Caco-2 (cell line): ENCODE data around the gene KRT37. TPM values are rescaled to one million over a fixed set of nuclear protein-coding genes. Genes with fewer than 3 reads are reported as not detected.
"Not testable (repeated sequence)": the region's sequence is repeated elsewhere in the genome, so short reads cannot be mapped to it uniquely, and the experiment has no call there.

Experiments
- BruUV-seq: library from RNA; stranded (reverse); fragments of 400-500 nt; replicated peaks from 2 replicates; lab custom pipeline; 2021; lab: Mats Ljungman, UMichigan
- CTCF ChIA-PET: fragments of 300-600 bp; sonication (Branson Sonifier 250); formaldehyde crosslinking; loops from one replicate; lab custom pipeline; 2022; ENCODE audit warnings: antibody characterized with exemption; lab: Charles Lee
- POLR2A ChIA-PET: fragments of 300-600 bp; sonication (Branson Sonifier 250); formaldehyde crosslinking; loops from one replicate; lab custom pipeline; 2022; ENCODE audit warnings: antibody characterized with exemption; lab: Charles Lee
- DNase-seq, 2 experiments: peaks; one replicate each; pipeline versions ENCODE4 v3.0.0 to v3.0.0-alpha.2; 2020 to 2022
- H3K27me3 ChIP-seq: replicated peaks from 2 replicates; pipeline ENCODE4 v1.6.0; 2011; ENCODE audit warnings: low read length; ENCODE audit not compliant: control insufficient read depth, insufficient read depth
- H3K36me3 ChIP-seq: 2 replicates; pipeline ENCODE4 v1.5.1; 2011; ENCODE audit warnings: low read length; ENCODE audit not compliant: control insufficient read depth, insufficient read depth
- H3K4me1 ChIP-seq: fragments of 250-450 bp; sonication (Bioruptor Pico); 2 replicates; pipeline ENCODE4 v1.5.1; 2020; ENCODE audit warnings: mild to moderate bottlenecking
- H3K4me3 ChIP-seq: 2 replicates; pipeline ENCODE4 v1.5.1; 2011; ENCODE audit warnings: low read depth, mild to moderate bottlenecking, control low read depth, low read length
- H3K9me3 ChIP-seq: fragments of 250-450 bp; sonication (Bioruptor Pico); 2 replicates; pipeline ENCODE4 v1.5.1; 2020; ENCODE audit warnings: mild to moderate bottlenecking, moderate library complexity
- H3K27ac Mint-ChIP-seq: one replicate; pipeline ENCODE4 v1.8.0; 2022; ENCODE audit warnings: mixed read lengths; ENCODE audit not compliant: unreplicated experiment
- H3K27me3 Mint-ChIP-seq: one replicate; pipeline ENCODE4 v1.8.0; 2022; ENCODE audit warnings: mixed read lengths; ENCODE audit not compliant: insufficient read depth, unreplicated experiment
- H3K36me3 Mint-ChIP-seq: one replicate; pipeline ENCODE4 v1.8.0; 2022; ENCODE audit warnings: mild to moderate bottlenecking, mixed read lengths; ENCODE audit not compliant: insufficient read depth, unreplicated experiment
- H3K4me1 Mint-ChIP-seq: one replicate; pipeline ENCODE4 v1.8.0; 2022; ENCODE audit warnings: low read depth, mixed read lengths; ENCODE audit not compliant: unreplicated experiment
- H3K4me3 Mint-ChIP-seq: one replicate; pipeline ENCODE4 v1.8.0; 2022; ENCODE audit warnings: mild to moderate bottlenecking, moderate library complexity, mixed read lengths; ENCODE audit not compliant: unreplicated experiment
- H3K9me3 Mint-ChIP-seq: one replicate; pipeline ENCODE4 v1.8.0; 2022; ENCODE audit warnings: mixed read lengths; ENCODE audit not compliant: unreplicated experiment
- intact Hi-C: fragments of 100-400 bp; cut with micrococcal nuclease; formaldehyde crosslinking; loops from one replicate; pipeline ENCODE4 v1.10.0; 2022; ENCODE audit not compliant: unreplicated experiment
- total RNA-seq: library from RNA; stranded (reverse); gene quantifications from 2 replicates; pipeline ENCODE4 v1.2.3, GENCODE V29; 2022
- TF ChIP-seq, protein P1 (sequence below), 2 experiments: fragments of 200-600 bp in 1 of 2; IDR thresholded peaks; 1 replicate in 1 of 2; 2 replicates in 1 of 2; pipeline versions ENCODE4 v1.5.1 to v1.8.0; 2011 to 2022; ENCODE audit warnings: antibody characterized with exemption in 1 of 2, control low read depth in 1 of 2, inconsistent platforms in 1 of 2, low read depth in 1 of 2, low read length in 1 of 2, mild to moderate bottlenecking in 1 of 2, moderate library complexity in 1 of 2; ENCODE audit not compliant: insufficient read depth in 1 of 2, severe bottlenecking in 1 of 2, unreplicated experiment in 1 of 2

The KRT37 gene
- total RNA-seq, 1 experiment from 2014 or later = not detected

GRCh38 chr17:41429667-41430066, 5.3 kb upstream of the KRT37 start:
- Histone ChIP-seq H3K27me3 (no peaks in the 10 kb centered on the region), H3K4me1 (peaks cover 20% of the 10 kb centered on the region), H3K9me3 (no peaks in the 10 kb centered on the region), H3K36me3 (no peaks in the 10 kb centered on the region), H3K4me3 (no peak overlapping the region)
- intact Hi-C loops = no loop called here
- CTCF ChIA-PET = no interaction called here
- Mint-ChIP-seq H3K27me3 (no peaks in the 10 kb centered on the region), H3K27ac (no peak overlapping the region), H3K9me3 (no peaks in the 10 kb centered on the region), H3K36me3 (no peaks in the 10 kb centered on the region), H3K4me1 (peaks cover 13% of the 10 kb centered on the region), H3K4me3 (no peak overlapping the region)
- no TSS peak for BruUV-seq
- POLR2A ChIA-PET = interaction anchor here (0.6 kb wide), 1 partner anchor 528 kb away, joined by 6 read pairs; no protein-coding TSS in a partner anchor
- no peak for DNase-seq
- TF ChIP-seq, protein P1, sequence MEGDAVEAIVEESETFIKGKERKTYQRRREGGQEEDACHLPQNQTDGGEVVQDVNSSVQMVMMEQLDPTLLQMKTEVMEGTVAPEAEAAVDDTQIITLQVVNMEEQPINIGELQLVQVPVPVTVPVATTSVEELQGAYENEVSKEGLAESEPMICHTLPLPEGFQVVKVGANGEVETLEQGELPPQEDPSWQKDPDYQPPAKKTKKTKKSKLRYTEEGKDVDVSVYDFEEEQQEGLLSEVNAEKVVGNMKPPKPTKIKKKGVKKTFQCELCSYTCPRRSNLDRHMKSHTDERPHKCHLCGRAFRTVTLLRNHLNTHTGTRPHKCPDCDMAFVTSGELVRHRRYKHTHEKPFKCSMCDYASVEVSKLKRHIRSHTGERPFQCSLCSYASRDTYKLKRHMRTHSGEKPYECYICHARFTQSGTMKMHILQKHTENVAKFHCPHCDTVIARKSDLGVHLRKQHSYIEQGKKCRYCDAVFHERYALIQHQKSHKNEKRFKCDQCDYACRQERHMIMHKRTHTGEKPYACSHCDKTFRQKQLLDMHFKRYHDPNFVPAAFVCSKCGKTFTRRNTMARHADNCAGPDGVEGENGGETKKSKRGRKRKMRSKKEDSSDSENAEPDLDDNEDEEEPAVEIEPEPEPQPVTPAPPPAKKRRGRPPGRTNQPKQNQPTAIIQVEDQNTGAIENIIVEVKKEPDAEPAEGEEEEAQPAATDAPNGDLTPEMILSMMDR (IDR thresholded peaks at IDR 0.05; ENCODE audit: insufficient read depth in 1 of 2, low read depth in 1 of 2, low read length in 1 of 2, severe bottlenecking in 1 of 2, unreplicated experiment in 1 of 2) = no peak

GRCh38 chr17:41428591-41429291, 4.4 kb upstream of the KRT37 start:
- no TSS peak for BruUV-seq
- Histone ChIP-seq H3K36me3 (no peaks in the 10 kb centered on the region), H3K4me3 (no peak overlapping the region), H3K4me1 (peaks cover 20% of the 10 kb centered on the region), H3K9me3 (no peaks in the 10 kb centered on the region), H3K27me3 (no peaks in the 10 kb centered on the region)
- H3K9me3 Mint-ChIP-seq = no peaks in the 10 kb centered on the region
- no peaks in the 10 kb centered on the region for H3K27me3 Mint-ChIP-seq
- no peak for DNase-seq
- no peak overlapping the region for H3K4me3 Mint-ChIP-seq
- H3K4me1 Mint-ChIP-seq = peaks cover 13% of the 10 kb centered on the region
- ChIA-PET CTCF (interaction anchor here (0.8 kb wide), 1 partner anchor 23 kb away, joined by 3 read pairs; no protein-coding TSS in a partner anchor), POLR2A (no interaction called here)
- TF ChIP-seq, protein P1 (IDR thresholded peaks at IDR 0.05; ENCODE audit: insufficient read depth in 1 of 2, low read depth in 1 of 2, low read length in 1 of 2, severe bottlenecking in 1 of 2, unreplicated experiment in 1 of 2) = no peak
- no peak overlapping the region for H3K27ac Mint-ChIP-seq
- intact Hi-C loops = no loop called here
- H3K36me3 Mint-ChIP-seq = no peaks in the 10 kb centered on the region

- H3K9me3 Mint-ChIP-seq, intact Hi-C loops, H3K36me3 Mint-ChIP-seq, H3K27ac Mint-ChIP-seq, H3K27me3 Mint-ChIP-seq, H3K27me3 ChIP-seq, BruUV-seq, DNase-seq, CTCF ChIA-PET, H3K36me3 ChIP-seq, H3K9me3 ChIP-seq, POLR2A ChIA-PET, H3K4me3 Mint-ChIP-seq, H3K4me3 ChIP-seq: not testable (repeated sequence)
- H3K4me1 Mint-ChIP-seq = peaks cover 23% of the 10 kb centered on the region
- H3K4me1 ChIP-seq = peaks cover 14% of the 10 kb centered on the region
These were observed 1.8 kb downstream of the KRT37 start for GRCh38 chr17:41422586-41422985.
